K562 (cell line): Measurements from ENCODE around the gene HERC3. TPM values are rescaled to one million over a fixed set of nuclear protein-coding genes. Genes with fewer than 3 reads are reported as not detected.

Experiments
- E2F8 ChIP-seq: fragments of 450-650 bp; IDR thresholded peaks from 2 replicates; pipeline ENCODE4 v1.7.1; 2018; ENCODE audit warnings: mild to moderate bottlenecking, low read depth; ENCODE audit not compliant: partially characterized antibody
- ELF1 ChIP-seq: fragments of 200-800 bp; sonication (Bioruptor generic); IDR thresholded peaks from 2 replicates; pipeline ENCODE4 v1.6.1; 2016; ENCODE audit warnings: missing genetic modification characterization, missing compliant biosample characterization
- GABPB1 ChIP-seq: sonication (generic); formaldehyde crosslinking; IDR thresholded peaks from 2 replicates; pipeline ENCODE4 v1.8.0; 2022; ENCODE audit warnings: mild to moderate bottlenecking, missing genetic modification reagents
- HDGF ChIP-seq: fragments of 450-650 bp; IDR thresholded peaks from 2 replicates; pipeline ENCODE4 v1.6.1; 2016
- KLF1 ChIP-seq: fragments of 450-650 bp; IDR thresholded peaks from 2 replicates; pipeline ENCODE4 v1.6.1; 2016; ENCODE audit warnings: missing genetic modification characterization, missing compliant biosample characterization
- SIX5 ChIP-seq, 2 experiments: IDR thresholded peaks; 2 replicates each; pipeline ENCODE4 v1.6.1; 2011; ENCODE audit warnings: low read length in 2 of 2, borderline replicate concordance in 1 of 2, low read depth in 1 of 2, mild to moderate bottlenecking in 1 of 2, moderate library complexity in 1 of 2; ENCODE audit not compliant: insufficient read depth in 1 of 2
- SMC3 ChIP-seq: conservative IDR thresholded peaks from 2 replicates; pipeline ENCODE4 v1.6.1; 2011; ENCODE audit warnings: low read depth, low read length, improper control_type of control experiment; ENCODE audit not compliant: insufficient read depth
- STAG1 ChIP-seq: sonication (generic); formaldehyde crosslinking; IDR thresholded peaks from 2 replicates; pipeline ENCODE4 v1.5.0; 2020; ENCODE audit warnings: missing genetic modification reagents, borderline replicate concordance
- TGIF2 ChIP-seq: sonication (generic); formaldehyde crosslinking; IDR thresholded peaks from 2 replicates; pipeline ENCODE4 v1.8.1; 2022; ENCODE audit warnings: mild to moderate bottlenecking, missing genetic modification reagents, moderate library complexity
- ZEB2 ChIP-seq: fragments of 450-650 bp; IDR thresholded peaks from 2 replicates; pipeline ENCODE4 v1.6.1; 2016
- ZNF165 ChIP-seq: fragments of 250-450 bp; sonication (Bioruptor Pico); IDR thresholded peaks from 2 replicates; pipeline ENCODE4 v1.4.0; 2020; ENCODE audit warnings: borderline replicate concordance
- polyA plus RNA-seq, 8 experiments: library from polyadenylated mRNA; depleted of rRNA in 4 of 8; stranded (reverse) in 5 of 8; unstranded in 3 of 8; fragments of >200 nt; fragmentation: Nextera tagmentation in 2 of 8; fragmentation: Illumina TruSeq in 1 of 8; extraction: Ambion mirVana in 2 of 8; extraction: Trizol in 1 of 8; gene quantifications; 2 replicates each; pipeline versions ENCODE4 v1.2.1 to v1.2.3, GENCODE V29; 2011 to 2014; ENCODE audit warnings: inconsistent platforms in 1 of 8, missing spikeins in 1 of 8
- total RNA-seq, 7 experiments: library from RNA; depleted of rRNA in 6 of 7; stranded (reverse); fragments of >200 nt in 6 of 7; fragmentation: Illumina TruSeq in 2 of 7; extraction: Trizol in 2 of 7; gene quantifications; 2 replicates each; pipeline versions ENCODE4 v1.2.1 to v1.2.3, GENCODE V29; 2011 to 2021; ENCODE audit warnings: low replicate concordance in 1 of 7
- TF ChIP-seq, protein P1 (sequence below): fragments of 200-800 bp; sonication (Bioruptor generic); IDR thresholded peaks from 2 replicates; pipeline ENCODE4 v1.6.1; 2016; ENCODE audit warnings: missing genetic modification characterization, missing compliant biosample characterization
- TF ChIP-seq, protein P2 (sequence below), 3 experiments: IDR thresholded peaks in 2 of 3; conservative IDR thresholded peaks in 1 of 3; 2 replicates each; pipeline ENCODE4 v1.5.1; 2011 to 2012; ENCODE audit warnings: low read length in 3 of 3, mild to moderate bottlenecking in 3 of 3, control low read depth in 2 of 3, improper control_type of control experiment in 1 of 3, inconsistent platforms in 1 of 3, low read depth in 1 of 3, mixed read lengths in 1 of 3, moderate library complexity in 1 of 3; ENCODE audit not compliant: insufficient read depth in 2 of 3
- TF ChIP-seq, protein P3 (sequence below): IDR thresholded peaks from 2 replicates; pipeline ENCODE4 v1.6.1; 2014; ENCODE audit warnings: antibody characterized with exemption

HERC3 gene
- total and polyA plus RNA-seq, 9 of the 15 experiments (the other 6 are each of a cell fraction or from before 2014, with no cell fraction given): 1.8 to 13.1 (median 7.6) TPM

DNA sequence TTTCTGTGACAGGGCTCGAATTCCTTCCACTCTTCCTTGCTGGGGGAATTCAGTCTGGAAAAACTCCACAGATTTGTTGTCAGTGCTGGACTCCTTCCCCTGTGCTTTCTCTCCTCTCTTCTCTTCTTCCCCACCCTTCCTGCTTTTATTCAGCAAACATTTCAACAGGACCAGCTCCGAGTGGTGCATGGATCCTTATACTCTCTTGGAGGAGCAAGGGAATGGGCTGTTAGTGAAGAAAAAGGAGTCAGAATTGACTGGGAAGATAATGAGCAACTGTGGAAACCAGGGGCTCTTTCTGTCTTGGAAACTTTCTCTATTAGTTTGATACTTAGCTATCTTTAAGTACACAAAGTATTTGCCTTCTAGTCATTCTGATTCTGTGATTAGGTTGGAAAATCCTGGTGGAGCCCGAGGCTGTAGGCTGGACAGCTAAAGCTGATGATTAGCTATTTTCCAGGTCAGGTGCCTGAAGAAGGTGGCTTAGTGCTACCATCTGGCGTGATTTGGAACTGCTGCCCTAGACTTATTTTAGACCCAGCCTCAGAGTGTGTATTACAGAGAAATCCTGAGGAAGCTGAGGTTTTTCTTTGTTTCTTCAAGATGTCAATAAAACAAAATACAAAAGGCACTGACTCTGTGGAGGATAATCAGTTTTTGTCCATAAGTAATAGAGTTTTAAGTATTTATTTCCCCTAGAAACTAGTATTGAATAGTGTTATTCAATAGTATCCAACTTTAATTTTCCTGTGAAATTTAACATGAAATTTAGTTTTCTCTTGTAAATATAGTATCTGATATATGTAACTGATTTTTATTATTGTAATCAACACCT, 67.0 kb downstream of the HERC3 start (continued):
- TF ChIP-seq, protein P1, sequence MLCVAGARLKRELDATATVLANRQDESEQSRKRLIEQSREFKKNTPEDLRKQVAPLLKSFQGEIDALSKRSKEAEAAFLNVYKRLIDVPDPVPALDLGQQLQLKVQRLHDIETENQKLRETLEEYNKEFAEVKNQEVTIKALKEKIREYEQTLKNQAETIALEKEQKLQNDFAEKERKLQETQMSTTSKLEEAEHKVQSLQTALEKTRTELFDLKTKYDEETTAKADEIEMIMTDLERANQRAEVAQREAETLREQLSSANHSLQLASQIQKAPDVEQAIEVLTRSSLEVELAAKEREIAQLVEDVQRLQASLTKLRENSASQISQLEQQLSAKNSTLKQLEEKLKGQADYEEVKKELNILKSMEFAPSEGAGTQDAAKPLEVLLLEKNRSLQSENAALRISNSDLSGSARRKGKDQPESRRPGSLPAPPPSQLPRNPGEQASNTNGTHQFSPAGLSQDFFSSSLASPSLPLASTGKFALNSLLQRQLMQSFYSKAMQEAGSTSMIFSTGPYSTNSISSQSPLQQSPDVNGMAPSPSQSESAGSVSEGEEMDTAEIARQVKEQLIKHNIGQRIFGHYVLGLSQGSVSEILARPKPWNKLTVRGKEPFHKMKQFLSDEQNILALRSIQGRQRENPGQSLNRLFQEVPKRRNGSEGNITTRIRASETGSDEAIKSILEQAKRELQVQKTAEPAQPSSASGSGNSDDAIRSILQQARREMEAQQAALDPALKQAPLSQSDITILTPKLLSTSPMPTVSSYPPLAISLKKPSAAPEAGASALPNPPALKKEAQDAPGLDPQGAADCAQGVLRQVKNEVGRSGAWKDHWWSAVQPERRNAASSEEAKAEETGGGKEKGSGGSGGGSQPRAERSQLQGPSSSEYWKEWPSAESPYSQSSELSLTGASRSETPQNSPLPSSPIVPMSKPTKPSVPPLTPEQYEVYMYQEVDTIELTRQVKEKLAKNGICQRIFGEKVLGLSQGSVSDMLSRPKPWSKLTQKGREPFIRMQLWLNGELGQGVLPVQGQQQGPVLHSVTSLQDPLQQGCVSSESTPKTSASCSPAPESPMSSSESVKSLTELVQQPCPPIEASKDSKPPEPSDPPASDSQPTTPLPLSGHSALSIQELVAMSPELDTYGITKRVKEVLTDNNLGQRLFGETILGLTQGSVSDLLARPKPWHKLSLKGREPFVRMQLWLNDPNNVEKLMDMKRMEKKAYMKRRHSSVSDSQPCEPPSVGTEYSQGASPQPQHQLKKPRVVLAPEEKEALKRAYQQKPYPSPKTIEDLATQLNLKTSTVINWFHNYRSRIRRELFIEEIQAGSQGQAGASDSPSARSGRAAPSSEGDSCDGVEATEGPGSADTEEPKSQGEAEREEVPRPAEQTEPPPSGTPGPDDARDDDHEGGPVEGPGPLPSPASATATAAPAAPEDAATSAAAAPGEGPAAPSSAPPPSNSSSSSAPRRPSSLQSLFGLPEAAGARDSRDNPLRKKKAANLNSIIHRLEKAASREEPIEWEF: no peak
- no peak for TF ChIP-seq SIX5 (IDR thresholded peaks at IDR 0.05; ENCODE audit: borderline replicate concordance in 1 of 2, insufficient read depth in 1 of 2, low read depth in 1 of 2, low read length in 2 of 2)
- no peak for TF ChIP-seq GABPB1 (CRISPR knock-in tag)
- TF ChIP-seq ZNF165: no peak
- no peak for TF ChIP-seq STAG1 (CRISPR knock-in tag)
- TF ChIP-seq KLF1: no peak
- TF ChIP-seq, protein P2, sequence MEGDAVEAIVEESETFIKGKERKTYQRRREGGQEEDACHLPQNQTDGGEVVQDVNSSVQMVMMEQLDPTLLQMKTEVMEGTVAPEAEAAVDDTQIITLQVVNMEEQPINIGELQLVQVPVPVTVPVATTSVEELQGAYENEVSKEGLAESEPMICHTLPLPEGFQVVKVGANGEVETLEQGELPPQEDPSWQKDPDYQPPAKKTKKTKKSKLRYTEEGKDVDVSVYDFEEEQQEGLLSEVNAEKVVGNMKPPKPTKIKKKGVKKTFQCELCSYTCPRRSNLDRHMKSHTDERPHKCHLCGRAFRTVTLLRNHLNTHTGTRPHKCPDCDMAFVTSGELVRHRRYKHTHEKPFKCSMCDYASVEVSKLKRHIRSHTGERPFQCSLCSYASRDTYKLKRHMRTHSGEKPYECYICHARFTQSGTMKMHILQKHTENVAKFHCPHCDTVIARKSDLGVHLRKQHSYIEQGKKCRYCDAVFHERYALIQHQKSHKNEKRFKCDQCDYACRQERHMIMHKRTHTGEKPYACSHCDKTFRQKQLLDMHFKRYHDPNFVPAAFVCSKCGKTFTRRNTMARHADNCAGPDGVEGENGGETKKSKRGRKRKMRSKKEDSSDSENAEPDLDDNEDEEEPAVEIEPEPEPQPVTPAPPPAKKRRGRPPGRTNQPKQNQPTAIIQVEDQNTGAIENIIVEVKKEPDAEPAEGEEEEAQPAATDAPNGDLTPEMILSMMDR (IDR thresholded peaks at IDR 0.05 in 2 of 3, conservative IDR thresholded peaks at IDR 0.05 in 1 of 3; ENCODE audit: insufficient read depth in 2 of 3, low read depth in 1 of 3, low read length in 3 of 3): peak; percentile 52 to 75 (median 56); a peak in 5 of 6 replicates
- no peak for TF ChIP-seq E2F8
- TF ChIP-seq SMC3: 0 out of 2 replicates have a peak, but pooled peaks have one; percentile 23
- TF ChIP-seq TGIF2 (CRISPR knock-in tag): no peak
- TF ChIP-seq ELF1: no peak
- TF ChIP-seq HDGF: no peak
- TF ChIP-seq, protein P3, sequence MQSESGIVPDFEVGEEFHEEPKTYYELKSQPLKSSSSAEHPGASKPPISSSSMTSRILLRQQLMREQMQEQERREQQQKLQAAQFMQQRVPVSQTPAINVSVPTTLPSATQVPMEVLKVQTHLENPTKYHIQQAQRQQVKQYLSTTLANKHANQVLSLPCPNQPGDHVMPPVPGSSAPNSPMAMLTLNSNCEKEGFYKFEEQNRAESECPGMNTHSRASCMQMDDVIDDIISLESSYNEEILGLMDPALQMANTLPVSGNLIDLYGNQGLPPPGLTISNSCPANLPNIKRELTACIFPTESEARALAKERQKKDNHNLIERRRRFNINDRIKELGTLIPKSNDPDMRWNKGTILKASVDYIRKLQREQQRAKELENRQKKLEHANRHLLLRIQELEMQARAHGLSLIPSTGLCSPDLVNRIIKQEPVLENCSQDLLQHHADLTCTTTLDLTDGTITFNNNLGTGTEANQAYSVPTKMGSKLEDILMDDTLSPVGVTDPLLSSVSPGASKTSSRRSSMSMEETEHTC: no peak
- TF ChIP-seq ZEB2: no peak
- TF ChIP-seq, all 486 proteins: peak for 4
